GM10266 (cell line): ENCODE measurements around the gene STX4.
A peak's percentile ranks its signal among the peaks of the same experiment; 100 is the strongest.

ENCODE experiments used
- DNase-seq: peaks from one replicate; pipeline ENCODE4 v3.0.0; 2012; ENCODE audit errors: extremely low spot score
- CTCF ChIP-seq: IDR thresholded peaks from 2 replicates; pipeline ENCODE4 v1.5.1; 2012; ENCODE audit warnings: mild to moderate bottlenecking, low read depth; ENCODE audit not compliant: control insufficient read depth, insufficient read depth; ENCODE audit errors: missing control alignments

STX4 gene

DNA sequence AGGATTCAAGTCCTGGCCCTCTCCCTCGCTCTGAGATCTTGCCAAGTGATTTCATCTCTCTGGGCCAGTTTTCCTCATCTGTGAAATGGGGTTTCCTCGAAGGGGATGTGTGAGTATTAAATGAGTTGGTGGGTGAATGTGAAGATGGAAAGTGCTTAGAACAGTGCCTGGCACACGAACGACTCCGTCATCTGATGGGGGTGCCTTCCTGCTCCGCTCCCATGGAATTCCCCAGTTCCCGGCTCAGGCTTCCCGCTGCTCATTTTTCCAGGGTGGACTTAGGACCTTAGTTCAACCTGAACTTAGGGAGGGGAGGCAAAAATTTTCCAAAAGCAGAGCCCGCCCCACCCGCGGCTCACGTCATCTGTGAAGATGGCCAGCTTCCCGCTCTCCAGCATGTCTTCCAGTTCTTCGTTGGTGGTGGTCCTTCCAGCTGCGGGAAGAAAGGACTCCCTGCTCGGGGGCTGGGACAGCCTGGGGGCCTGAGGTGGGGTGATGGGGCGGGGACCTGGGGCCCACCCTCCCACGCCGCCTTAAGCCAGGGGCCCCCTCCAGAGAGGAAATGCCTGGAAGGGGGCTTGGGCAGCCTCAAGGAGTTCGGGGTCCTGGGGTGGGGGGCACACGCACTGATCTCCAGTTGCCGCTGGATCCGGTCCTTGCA is 36.9 kb upstream of the STX4 start:
- no peak for TF ChIP-seq CTCF
- no peak for DNase-seq

GRCh38 chr16:30996985-30997724 is 36.2 kb upstream of the STX4 start:
- DNase-seq: peak; percentile 100
- TF ChIP-seq CTCF: no peak

- no peak for TF ChIP-seq CTCF
- no peak for DNase-seq
These were observed 35.3 kb upstream of the STX4 start for GRCh38 chr16:30997725-30998711.

GRCh38 chr16:30998852-30999761 is 34.3 kb upstream of the STX4 start:
- DNase-seq: no peak
- TF ChIP-seq CTCF: no peak

GRCh38 chr16:31000671-31001382 is 32.5 kb upstream of the STX4 start:
- TF ChIP-seq CTCF: no peak
- DNase-seq: no peak
